ENCODE data around the gene STK32C. TPM values are rescaled to one million over a fixed set of nuclear protein-coding genes. Genes with fewer than 3 reads are reported as not detected.

The STK32C gene
- 8.0 to 9.9 TPM (median 8.4 TPM) in 3 replicates for total RNA-seq

- Mint-ChIP-seq H3K4me1 (peaks cover 5% of the 10 kb centered on the region), H3K9me3 (no peaks in the 10 kb centered on the region), H3K36me3 (peaks cover 3% of the 10 kb centered on the region), H3K27ac (peak within 1 kb of the TSS; percentile 50), H3K27me3 (ENCODE audit: low read depth) (peaks cover 82% of the 10 kb centered on the region), H3K4me3 (peak within 1 kb of the TSS; percentile 79)
- DNase-seq (ENCODE audit: low spot score in 2 of 2, unreplicated experiment in 2 of 2) = peak; percentile 77 to 87
- TF ChIP-seq CTCF (IDR thresholded peaks at IDR 0.05; ENCODE audit: unreplicated experiment) = no peak
Observed at GRCh38 chr10:132307823-132308586, at the start of gene STK32C. Gene STK32C, minus strand, starts transcription at chr10:132307950. Its CDS starts 117 bp downstream, at chr10:132307833.

- Mint-ChIP-seq H3K9me3 (no peaks in the 10 kb centered on the region), H3K36me3 (peaks cover 3% of the 10 kb centered on the region), H3K4me1 (no peaks in the 10 kb centered on the region), H3K27me3 (ENCODE audit: low read depth) (no peaks in the 10 kb centered on the region), H3K4me3 (no peak overlapping the region), H3K27ac (no peak overlapping the region)
- DNase-seq (ENCODE audit: low spot score in 2 of 2, unreplicated experiment in 2 of 2) = no peak
- no peak for TF ChIP-seq CTCF (IDR thresholded peaks at IDR 0.05; ENCODE audit: unreplicated experiment)
Observed at GRCh38 chr10:132356621-132357195, 49.0 kb upstream of the STK32C start.

- Mint-ChIP-seq H3K4me1 (no peaks in the 10 kb centered on the region), H3K4me3 (no peak overlapping the region), H3K27ac (no peak overlapping the region), H3K27me3 (ENCODE audit: low read depth) (no peaks in the 10 kb centered on the region), H3K9me3 (no peaks in the 10 kb centered on the region), H3K36me3 (peaks cover 3% of the 10 kb centered on the region)
- no peak for DNase-seq (ENCODE audit: low spot score in 2 of 2, unreplicated experiment in 2 of 2)
- no peak for TF ChIP-seq CTCF (IDR thresholded peaks at IDR 0.05; ENCODE audit: unreplicated experiment)
Observed at GRCh38 chr10:132355754-132356153, 48.0 kb upstream of the STK32C start.

GRCh38 chr10:132355297-132355696 lies 47.5 kb upstream of the STK32C start:
- no peak overlapping the region for H3K27ac Mint-ChIP-seq

GRCh38 chr10:132354356-132355094 lies 46.8 kb upstream of the STK32C start:
- no peaks in the 10 kb centered on the region for H3K9me3 Mint-ChIP-seq
- no peak overlapping the region for H3K27ac Mint-ChIP-seq
- H3K4me3 Mint-ChIP-seq = no peak overlapping the region
- TF ChIP-seq CTCF (IDR thresholded peaks at IDR 0.05; ENCODE audit: unreplicated experiment) = no peak
- peaks cover 3% of the 10 kb centered on the region for H3K36me3 Mint-ChIP-seq
- H3K27me3 Mint-ChIP-seq (ENCODE audit: low read depth) = no peaks in the 10 kb centered on the region
- H3K4me1 Mint-ChIP-seq = no peaks in the 10 kb centered on the region
- no peak for DNase-seq (ENCODE audit: low spot score in 2 of 2, unreplicated experiment in 2 of 2)

More at GRCh38 chr10:132355297-132355696, 47.5 kb upstream of the STK32C start:
- no peaks in the 10 kb centered on the region for H3K9me3 Mint-ChIP-seq
- DNase-seq (ENCODE audit: low spot score in 2 of 2, unreplicated experiment in 2 of 2) = no peak
- peaks cover 3% of the 10 kb centered on the region for H3K36me3 Mint-ChIP-seq
- H3K27me3 Mint-ChIP-seq (ENCODE audit: low read depth) = no peaks in the 10 kb centered on the region
- H3K4me3 Mint-ChIP-seq = no peak overlapping the region
- no peak for TF ChIP-seq CTCF (IDR thresholded peaks at IDR 0.05; ENCODE audit: unreplicated experiment)
- no peaks in the 10 kb centered on the region for H3K4me1 Mint-ChIP-seq

Measured in mesothelial cell of epicardium (in vitro differentiated cells).